ENCODE results near the gene PIK3R5.

Gene PIK3R5

DNA sequence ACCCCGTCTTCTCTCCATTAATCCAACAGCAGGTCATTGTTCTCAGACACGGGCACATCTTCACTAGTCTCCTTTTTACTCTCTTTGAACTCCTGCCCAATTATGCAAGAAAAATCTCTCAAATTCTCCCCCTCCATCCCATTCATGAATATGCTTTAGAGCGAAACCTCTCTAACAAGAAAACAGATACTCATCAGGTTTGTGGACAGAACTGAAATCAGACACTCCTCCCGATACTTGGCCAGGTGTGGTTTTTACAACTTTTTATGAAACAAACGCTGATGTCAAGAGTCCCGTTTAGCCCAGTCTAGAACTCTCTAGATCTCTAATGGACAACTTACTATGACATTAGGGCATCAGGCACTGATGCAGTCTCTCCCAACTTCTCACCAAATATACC lies 40.9 kb downstream of the PIK3R5 start:
- no peak for DNase-seq (ENCODE audit: low spot score)

DNA sequence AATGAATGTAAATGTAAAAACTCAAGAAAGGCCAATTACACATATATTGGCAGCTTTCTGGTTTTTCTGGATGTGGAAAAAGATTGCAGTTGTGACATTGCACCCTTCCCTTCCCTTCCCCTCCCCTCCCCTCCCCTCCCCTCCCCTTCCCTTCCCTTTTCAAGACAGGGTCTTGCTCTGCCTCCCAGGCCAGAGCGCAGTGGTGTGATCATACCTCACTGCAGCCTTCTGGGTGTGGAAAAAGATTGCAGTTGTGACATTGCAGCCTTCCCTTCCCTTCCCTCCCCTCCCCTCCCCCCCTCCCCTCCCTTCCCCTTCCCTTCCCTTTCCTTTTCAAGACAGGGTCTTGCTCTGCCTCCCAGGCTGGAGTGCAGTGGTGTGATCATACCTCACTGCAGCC lies 41.7 kb downstream of the PIK3R5 start:
- no peak for DNase-seq (ENCODE audit: low spot score)

DNA sequence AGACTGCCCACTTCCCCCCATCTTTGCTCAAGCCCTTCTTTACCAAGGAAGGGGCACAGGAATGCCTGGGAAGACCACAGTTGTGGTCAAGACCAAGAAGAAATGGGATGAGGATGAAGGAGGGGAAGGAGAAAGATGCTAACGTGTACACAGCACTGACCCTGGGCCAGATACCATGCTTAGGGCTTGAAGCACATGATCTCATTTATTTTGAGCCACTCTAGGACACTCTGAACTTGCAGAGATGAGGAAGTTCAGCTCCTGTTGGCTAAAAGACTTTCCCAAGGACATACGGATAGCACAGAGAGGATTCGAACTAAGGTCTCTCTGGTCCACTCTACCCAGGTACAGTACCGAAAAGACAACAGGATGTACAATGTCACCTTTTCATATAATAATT lies 42.6 kb downstream of the PIK3R5 start:
- DNase-seq (ENCODE audit: low spot score) = no peak

DNA sequence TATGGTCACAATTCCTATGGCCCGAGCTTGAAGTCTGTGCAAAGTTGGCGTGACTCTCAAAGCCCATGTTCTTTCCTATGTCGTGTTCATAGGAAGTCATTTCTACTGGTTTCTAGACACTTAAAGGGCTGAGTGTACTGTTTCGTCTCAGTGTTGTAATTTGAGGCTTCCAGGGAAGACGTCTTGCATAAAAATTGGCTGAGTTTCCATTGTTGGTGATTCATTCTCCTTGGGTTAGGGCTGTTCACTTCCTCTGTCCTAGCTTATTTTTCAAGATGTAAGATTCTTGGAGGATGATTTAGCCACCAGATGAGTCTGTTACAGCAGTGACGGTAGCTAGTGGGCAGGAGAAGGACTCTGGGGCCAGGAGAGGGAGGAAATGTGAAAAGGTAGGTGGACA lies 43.1 kb downstream of the PIK3R5 start:
- no peak for DNase-seq (ENCODE audit: low spot score)

DNA sequence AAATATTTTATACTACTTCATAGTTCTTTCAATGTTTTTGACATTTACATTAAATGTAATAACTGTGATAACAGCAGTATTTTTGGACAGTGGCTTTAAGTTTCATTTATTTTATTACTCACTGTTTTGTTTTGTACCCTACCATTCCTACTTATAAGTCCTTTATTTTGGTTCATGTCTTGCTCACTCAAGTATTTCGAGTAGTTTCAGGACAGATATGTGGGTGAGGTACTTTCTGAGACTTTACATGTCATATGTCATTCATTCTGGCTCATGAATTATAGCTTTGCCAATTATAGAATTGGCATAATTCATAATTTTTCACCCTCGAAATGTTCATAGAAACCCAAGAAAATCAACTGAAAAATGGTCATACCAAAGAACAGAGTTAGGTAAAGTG lies 44.4 kb downstream of the PIK3R5 start:
- no peak for DNase-seq (ENCODE audit: low spot score)

DNA sequence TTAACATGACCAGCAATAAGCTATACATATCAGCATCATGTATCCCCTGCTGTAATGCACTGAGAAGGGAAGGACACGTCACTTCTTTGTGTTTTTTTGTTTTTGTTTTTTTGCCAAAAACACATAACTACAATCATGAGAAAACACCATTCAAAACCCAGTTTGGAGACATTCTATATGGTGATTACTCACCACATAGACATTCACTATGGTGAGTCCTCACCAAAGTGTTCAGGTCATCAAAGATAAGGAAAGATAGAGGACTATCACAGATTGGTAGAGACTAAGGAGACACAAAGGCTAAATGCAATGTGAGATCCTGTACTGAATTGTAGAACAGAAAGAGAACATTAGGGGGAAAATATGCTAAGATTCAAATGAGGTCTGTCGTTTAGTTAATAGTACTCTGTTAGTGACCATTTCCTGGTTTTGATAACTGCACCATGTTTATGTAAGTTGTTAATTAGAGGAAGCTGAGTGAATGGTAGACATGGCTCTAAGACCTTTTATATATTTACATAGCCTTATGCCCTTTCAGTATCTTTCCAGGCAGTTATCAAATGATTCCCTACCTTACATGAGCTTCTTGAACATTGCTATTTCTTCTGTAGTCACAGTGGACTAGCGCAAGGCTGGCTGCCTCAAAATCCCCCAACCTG lies 46.6 kb downstream of the PIK3R5 start:
- DNase-seq (ENCODE audit: low spot score) = no peak

DNA sequence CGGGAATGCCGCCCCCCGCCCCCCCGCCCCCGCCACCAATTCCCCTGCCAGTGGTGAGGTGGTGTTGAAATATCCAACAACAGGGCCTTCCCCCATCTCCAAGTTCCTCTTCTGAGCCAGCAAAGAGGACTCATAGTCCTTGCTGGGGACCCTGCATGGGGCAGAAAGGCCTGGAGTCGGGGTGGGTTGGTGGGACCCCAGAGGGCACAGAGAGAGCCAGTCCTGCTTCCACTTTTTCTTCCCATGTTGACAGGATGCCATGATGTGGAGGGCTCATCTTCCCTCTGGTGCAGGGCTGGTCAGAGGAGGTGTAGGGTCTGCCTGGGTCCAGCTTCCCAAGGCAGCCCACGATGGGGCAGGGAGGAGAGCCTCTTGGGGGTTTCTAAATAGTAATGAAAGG lies 49.0 kb downstream of the PIK3R5 start:
- no peak for DNase-seq (ENCODE audit: low spot score)

DNA sequence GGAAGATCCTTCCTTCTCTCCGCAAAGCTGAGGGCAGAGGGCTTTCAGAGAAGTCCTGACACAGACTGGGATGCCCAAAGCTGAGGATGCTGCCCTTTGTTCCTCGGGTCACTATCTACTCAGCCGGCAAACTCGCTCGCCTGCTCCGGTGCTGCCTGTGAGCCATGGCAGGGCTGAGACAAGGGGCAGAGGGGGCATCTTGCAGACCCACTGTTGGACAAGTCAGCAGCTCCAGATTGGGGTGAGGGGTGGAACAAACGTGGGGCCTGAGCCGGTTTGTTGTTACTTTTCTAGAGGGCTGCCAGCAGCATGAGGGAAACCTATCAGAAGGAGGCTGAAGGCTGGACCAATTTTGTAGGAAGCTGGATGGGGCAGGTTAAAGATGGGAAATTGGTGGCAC lies 51.0 kb downstream of the PIK3R5 start:
- DNase-seq (ENCODE audit: low spot score) = no peak

DNA sequence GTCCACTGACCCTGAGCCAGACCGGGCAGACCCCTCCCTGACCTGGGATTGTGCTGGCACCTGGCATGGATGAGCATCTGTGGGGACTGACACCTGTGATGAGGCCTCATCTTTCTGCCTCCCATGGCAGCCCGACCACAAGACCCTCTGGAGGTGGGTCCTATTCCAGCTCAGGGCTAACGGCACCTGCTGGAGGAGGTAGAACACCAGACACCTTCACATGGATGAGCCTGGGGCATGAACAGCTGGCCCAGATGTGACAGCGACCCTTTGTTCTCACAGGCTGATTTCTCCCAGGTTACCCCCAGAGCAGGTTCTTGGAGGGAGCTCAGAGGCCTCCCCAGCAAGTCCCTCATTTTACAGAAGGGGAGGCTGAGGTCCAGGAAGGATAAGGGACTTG lies 51.6 kb downstream of the PIK3R5 start:
- DNase-seq (ENCODE audit: low spot score) = no peak

DNA sequence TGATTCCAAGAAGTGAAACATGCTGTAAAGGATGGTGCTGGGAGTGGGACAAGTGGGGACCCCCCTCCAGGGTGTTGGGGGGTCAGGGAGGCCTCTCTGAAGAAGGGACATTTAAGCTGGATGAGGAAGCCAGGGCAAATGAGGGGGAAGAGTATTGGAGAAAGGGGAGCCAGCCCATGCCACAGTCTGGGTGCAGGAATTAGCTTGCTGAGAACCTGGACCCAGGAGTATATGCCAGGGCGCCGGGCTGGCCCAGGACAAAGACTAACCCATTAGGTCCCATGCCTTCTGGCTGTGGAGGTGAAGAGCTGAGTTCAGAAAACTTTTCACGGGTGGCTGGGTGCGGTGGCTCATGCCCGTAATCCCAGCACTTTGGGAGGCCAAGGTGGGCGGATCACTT lies 52.4 kb downstream of the PIK3R5 start:
- DNase-seq (ENCODE audit: low spot score) = no peak

DNA sequence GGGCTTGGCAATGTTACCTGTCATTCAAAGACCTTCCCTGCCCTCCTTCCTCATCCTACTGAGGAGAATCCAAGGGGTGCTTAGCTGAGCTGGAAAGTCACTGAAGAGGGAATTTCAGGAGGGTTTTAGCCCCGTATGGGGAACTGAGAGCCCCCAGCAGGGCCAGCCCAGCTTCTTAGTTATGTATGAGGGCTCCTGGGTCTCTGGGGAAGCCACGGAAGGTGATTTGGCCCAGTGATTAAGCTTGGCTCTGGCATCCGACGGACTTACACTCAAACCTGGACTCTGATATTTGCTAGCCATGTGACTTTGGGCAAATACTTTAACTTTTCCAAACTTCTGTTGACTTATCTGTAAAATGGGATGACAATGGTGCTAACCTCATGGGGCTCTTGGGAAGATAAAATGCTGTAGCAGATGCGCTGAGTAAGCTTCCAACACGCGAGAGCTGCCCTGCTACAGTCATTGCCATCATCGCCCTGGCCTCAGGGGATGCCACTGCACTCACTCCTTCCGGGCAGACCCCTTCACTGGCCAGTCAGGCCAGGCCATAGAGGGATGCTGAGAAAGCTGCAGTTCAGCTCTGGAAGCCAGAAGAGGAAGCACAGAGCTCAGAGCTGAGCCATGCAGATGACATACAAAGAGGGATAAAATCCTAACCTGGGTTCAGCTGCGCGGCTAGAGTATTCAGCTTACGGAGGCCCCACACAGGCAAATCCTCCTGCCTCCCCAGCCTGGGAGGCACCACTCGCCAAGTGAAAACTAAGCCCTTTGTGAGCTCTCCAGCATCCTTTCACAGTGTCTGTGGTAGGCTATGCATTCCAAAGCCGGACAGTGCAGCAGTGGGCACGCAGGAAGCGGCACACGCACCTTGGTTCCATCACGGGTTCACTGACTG lies 53.2 kb downstream of the PIK3R5 start:
- no peak for DNase-seq (ENCODE audit: low spot score)

DNA sequence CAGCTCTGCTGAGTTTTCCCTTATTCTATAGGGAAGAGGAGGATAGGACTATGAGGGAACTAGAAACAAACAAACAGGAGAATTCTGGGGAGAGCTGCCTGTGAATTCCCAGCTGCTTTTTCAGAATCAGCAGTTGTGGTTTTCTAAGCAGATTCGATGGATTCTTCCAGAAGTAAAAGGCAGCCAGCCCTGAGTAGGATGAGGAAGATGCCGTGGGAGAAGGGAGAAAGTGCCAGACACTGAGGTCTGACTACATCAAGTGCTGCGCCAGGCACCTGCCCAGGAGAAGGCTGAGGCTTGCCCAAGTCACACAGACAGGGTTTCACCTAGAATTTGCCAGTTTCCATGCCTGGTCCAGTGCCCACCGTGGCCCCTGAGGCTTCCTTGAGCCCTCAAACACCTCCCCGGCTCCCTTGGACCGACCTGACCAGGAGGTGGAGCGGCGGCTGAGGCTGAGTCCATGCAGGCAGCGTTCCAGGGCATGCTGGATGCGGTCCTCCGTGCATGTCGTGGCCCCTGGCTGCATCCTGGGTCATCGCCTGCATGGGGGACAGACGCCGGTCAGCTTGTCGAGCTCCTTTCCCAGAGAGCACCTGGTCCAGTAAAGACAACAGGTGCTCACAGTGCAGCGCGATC lies 54.4 kb downstream of the PIK3R5 start:
- DNase-seq (ENCODE audit: low spot score) = no peak

DNA sequence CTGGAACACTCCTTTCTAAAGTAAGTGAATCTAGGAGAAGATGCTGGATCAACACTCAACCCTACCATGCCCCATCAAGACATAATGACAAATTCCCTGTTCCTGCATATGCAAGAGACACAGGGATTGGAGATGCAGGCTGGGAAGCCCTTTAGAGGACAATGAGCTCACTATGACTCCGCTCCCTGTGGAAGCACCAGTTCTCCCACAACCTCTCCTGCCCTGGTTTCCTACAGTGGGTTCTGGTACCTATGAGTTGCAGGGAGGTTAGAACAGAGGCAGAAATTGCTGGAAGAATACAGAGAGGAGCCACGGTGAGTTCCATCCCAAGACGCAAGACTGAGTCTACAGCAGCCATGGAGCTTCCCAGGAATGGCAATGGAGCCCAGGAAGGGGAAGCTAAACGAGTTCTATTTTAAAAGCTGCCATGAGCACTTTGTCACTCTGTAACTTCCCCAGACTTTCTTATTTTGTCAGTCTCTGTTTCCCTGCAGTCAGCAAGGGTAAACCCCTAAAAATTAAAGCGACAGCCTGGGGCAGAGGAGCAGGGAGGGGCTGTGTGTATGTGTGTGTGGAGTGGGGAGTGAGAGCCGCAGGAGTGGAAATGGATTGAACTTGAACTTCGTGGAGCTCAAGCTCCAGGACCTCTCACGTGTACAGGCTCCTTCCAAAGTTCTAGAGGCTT lies 55.8 kb downstream of the PIK3R5 start:
- DNase-seq (ENCODE audit: low spot score) = no peak

DNA sequence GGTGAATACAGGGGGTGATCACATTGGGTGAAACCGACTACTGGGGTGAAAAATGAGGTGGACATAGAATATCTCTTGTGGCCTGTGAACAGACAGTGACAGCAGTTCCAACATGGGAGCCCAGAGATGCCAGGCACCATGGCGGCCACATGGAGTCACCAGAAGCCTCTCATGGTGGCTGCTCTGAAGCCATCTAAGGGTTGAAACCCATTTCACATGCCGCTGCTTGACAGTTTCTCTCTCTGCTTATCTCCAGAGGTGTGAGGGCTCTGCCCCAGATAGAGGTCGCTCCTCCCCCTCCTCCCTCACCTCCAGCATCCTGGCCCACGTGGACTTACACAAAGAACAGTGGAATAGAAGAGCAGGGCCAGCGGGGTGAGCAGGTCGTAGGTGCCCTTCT lies 60.2 kb downstream of the PIK3R5 start:
- no peak for DNase-seq (ENCODE audit: low spot score)

DNA sequence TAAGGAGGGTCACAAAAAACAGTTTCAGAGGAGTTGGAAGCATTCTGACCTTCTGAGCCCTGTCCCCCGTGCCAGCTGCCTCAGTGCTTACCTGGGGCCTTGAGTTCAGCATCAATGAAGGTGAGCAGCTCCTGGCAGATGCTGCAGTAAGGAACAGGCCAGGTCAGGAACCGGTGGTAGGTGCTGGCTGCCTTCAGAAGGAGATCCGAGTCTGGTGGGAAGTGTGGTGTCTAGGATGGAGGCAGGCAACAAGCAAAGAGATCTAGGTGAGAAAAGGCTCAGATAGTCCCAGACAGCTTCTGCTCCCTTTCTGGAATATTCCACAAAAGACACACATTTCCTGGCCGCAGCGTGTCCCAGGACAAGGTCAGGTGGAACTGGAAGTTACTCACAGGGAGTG lies 60.8 kb downstream of the PIK3R5 start:
- no peak for DNase-seq (ENCODE audit: low spot score)

DNA sequence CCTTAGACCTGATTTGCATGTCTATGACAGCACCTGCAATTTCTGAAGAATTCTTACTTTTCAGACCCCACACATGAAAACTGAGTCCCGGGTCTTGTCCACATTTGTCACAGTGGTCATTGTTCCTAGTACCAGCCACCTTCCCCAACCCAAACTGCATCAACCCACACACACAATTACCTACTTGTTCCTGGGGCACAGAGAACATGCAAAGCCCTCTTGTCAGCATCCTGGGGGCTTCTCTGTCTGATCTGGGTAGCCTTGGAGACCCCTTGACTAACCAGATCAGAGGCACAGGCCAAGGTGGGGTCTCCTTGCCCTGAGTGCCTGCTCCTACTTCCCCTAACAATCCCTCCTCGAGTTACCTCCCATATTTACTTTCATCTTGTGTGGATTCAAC lies 61.3 kb downstream of the PIK3R5 start:
- DNase-seq (ENCODE audit: low spot score) = no peak

DNA sequence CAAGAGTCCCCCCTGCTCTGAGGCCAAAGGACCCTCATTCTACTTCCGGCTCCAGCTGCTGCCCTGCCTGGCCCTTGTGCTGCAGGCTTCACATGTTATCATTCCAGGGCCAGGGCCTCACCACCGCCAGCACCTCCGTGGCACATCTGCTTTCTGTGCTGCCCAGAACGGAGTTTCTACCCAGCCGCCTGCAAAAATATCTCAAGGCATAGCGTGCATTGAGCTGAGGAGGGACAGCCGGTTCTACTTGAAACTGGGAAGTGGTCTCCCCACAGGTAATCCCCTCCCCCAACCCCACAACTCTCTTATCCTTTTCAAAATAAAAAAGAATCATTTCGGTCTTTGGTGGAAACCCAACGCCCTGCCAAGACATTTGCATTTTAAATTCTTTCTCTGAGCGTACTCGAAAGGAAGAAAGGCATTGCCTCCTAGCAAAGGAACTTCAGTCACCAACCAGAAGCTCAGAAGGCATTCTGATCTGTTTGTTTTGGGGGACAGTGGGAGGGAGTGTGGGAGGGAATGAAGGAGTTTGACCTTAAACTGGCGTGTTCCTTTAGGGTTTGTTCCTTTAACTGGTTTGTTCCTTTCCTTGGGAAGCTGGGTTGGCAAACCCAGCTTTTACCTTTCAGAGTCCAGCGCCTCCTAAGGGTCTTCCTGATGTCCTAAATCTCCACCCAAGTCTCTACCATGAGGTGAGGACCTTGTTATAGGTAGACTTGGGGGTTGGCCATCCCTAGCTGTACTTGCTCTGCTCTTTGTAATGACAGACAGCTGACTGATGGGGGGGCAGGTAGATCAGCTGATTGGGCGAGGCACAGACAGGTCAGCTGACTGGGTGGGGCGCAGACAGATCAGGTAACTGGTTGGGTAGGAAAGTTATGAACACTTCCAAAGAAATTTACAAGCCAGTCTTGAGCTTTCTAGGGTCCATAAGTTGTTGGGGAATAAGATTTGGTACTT lies 64.6 kb downstream of the PIK3R5 start:
- DNase-seq (ENCODE audit: low spot score) = no peak

DNA sequence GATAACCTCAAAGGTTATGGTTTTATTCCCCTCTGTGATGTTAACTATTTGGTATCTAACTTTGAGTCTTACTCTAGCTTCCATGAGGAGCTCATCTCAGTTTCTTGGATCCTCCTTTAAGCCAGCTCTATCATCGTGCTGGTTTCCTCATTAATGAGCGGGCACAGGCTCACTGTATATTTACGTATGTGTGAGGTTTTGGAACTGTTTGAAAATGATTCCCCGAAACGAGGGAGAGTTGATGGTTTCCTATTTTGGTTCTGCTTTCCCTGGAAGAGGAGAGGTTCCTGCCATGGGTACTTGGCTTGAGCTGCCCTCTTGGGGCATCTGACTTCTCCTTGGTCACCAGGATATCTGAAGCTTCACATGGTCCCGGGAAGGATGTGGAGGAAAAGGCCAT lies 65.3 kb downstream of the PIK3R5 start:
- no peak for DNase-seq (ENCODE audit: low spot score)

DNA sequence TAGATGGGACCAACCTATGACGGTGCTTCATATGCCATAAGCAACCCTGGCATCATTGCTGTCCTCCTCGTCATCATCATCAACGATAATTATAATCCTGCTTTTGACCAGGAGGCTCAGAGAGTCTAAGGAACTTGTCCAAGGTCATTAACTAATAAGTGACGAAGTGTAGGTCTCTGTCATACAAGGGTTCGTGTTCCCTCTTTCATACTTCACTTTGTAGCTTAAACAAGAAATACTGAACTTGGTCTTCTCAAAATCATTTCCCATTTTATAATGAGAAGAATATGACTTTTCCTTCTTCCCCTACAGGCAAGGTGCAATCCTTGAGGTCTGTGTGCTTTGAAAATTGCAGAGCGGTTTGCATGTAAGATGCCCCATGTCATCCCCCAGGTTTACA lies 66.9 kb downstream of the PIK3R5 start:
- DNase-seq (ENCODE audit: low spot score) = no peak

DNA sequence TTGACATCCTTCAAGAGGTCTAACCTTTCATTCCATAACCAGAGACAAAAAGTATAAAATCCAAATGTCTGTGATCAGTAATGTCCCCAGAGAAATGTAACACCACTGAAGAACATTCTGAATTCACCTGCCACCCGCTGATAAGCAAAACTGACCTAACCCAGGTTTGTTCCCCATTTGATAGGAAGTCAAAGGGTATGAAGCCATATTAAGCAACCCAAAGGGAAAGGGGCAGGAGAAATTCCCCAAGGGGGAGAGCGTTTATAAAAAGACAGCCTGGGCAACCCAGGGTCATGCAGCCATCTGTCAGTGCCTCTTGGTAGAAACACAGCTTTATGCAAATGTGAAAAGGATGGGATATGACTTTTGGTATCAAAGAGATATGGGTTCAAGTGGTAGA lies 67.4 kb downstream of the PIK3R5 start:
- no peak for DNase-seq (ENCODE audit: low spot score)
